Lower lobe of right lung (tissue), 2 donors: ENCODE measurements around the gene NAPSA. TPM values are rescaled to one million over a fixed set of nuclear protein-coding genes. Genes with fewer than 3 reads are reported as not detected.
"Not testable (repeated sequence)": the region's sequence is repeated elsewhere in the genome, so short reads cannot be mapped to it uniquely, and the experiment has no call there.

ENCODE experiments used
- ATAC-seq, 2 donors: fragments of 200-7000 bp; cut with Tn5 transposase; one replicate each; pipeline ENCODE4 v1.9.1; 2020 to 2022; ENCODE audit warnings: mild to moderate bottlenecking in 2 of 2, moderate library complexity in 2 of 2
- DNase-seq: peaks from one replicate; pipeline ENCODE4 v3.0.0-alpha.2; 2020
- H3K27ac ChIP-seq: fragments of 200-600 bp; one replicate; pipeline ENCODE4 v1.8.0; 2022
- H3K27me3 ChIP-seq: fragments of 200-600 bp; one replicate; pipeline ENCODE4 v1.8.0; 2022; ENCODE audit warnings: low read depth
- H3K36me3 ChIP-seq: fragments of 200-600 bp; one replicate; pipeline ENCODE4 v1.8.0; 2022; ENCODE audit warnings: mild to moderate bottlenecking
- H3K4me1 ChIP-seq: fragments of 200-600 bp; one replicate; pipeline ENCODE4 v1.8.0; 2022
- H3K4me3 ChIP-seq: fragments of 200-600 bp; one replicate; pipeline ENCODE4 v1.8.0; 2022; ENCODE audit warnings: mild to moderate bottlenecking
- H3K9me3 ChIP-seq: fragments of 200-600 bp; one replicate; pipeline ENCODE4 v1.8.0; 2022
- CTCF ChIP-seq: fragments of 200-600 bp; IDR thresholded peaks from one replicate; pipeline ENCODE4 v1.8.0; 2022; ENCODE audit warnings: antibody characterized with exemption, mild to moderate bottlenecking
- intact Hi-C: fragments of 100-400 bp; cut with DNase I; formaldehyde crosslinking; loops from one replicate; pipeline ENCODE4 v1.11.0; 2022
- total RNA-seq: library from RNA; stranded (reverse); fragmentation: NEBNext Ultra II Directional; extraction: Animal tissue kit (Norgen Biotek cat#: 25700); gene quantifications from one replicate; pipeline ENCODE4 v1.2.1, GENCODE V29; 2021
- donor health status: DM: no; HTN: yes; CAD: no; lungs with severe emphysema.

Gene NAPSA
- total RNA-seq, 1 donor from 2014 or later = 1,633 TPM

- ATAC-seq = no peak
- intact Hi-C loops = no loop called here
- no peaks in the 10 kb centered on the region for H3K27me3 ChIP-seq
Measured at GRCh38 chr19:50359328-50359818, 6.1 kb downstream of the NAPSA start.

GRCh38 chr19:50358483-50359327, 6.7 kb downstream of the NAPSA start:
- H3K9me3 ChIP-seq = no peaks in the 10 kb centered on the region
- H3K27me3 ChIP-seq = no peaks in the 10 kb centered on the region
- TF ChIP-seq CTCF = no peak
- ATAC-seq (peak; percentile 20 to 27), DNase-seq (peak; percentile 73)
- peak overlapping the region; percentile 55 for H3K4me3 ChIP-seq
- peaks cover 4% of the 10 kb centered on the region for H3K36me3 ChIP-seq
- H3K27ac ChIP-seq = peak overlapping the region; percentile 88
- H3K4me1 ChIP-seq = peaks cover 27% of the 10 kb centered on the region
- intact Hi-C loops = no loop called here

More at GRCh38 chr19:50359328-50359818, 6.1 kb downstream of the NAPSA start:
- TF ChIP-seq CTCF = no peak
- no peak overlapping the region for H3K4me3 ChIP-seq
- H3K36me3 ChIP-seq = peaks cover 4% of the 10 kb centered on the region
- H3K27ac ChIP-seq = no peak overlapping the region
- H3K4me1 ChIP-seq = peaks cover 27% of the 10 kb centered on the region
- no peaks in the 10 kb centered on the region for H3K9me3 ChIP-seq
- DNase-seq = no peak

- ATAC-seq (peak; percentile 70 to 80), DNase-seq (peak; percentile 84)
- intact Hi-C loops = no loop called here
- Histone ChIP-seq H3K36me3 (peaks cover 4% of the 10 kb centered on the region), H3K27me3 (no peaks in the 10 kb centered on the region), H3K27ac (peak overlapping the region; percentile 88), H3K4me3 (peak overlapping the region; percentile 55), H3K4me1 (peaks cover 27% of the 10 kb centered on the region), H3K9me3 (no peaks in the 10 kb centered on the region)
- TF ChIP-seq CTCF = peak; percentile 84
Measured at GRCh38 chr19:50357178-50358100, 8.0 kb downstream of the NAPSA start.

GRCh38 chr19:50356691-50357177, 8.7 kb downstream of the NAPSA start:
- Histone ChIP-seq H3K36me3 (peaks cover 4% of the 10 kb centered on the region), H3K27me3 (no peaks in the 10 kb centered on the region), H3K9me3 (no peaks in the 10 kb centered on the region), H3K4me3 (peak overlapping the region; percentile 55), H3K27ac (peak overlapping the region; percentile 88), H3K4me1 (peaks cover 27% of the 10 kb centered on the region)
- ATAC-seq (no peak), DNase-seq (peak; percentile 44)
- TF ChIP-seq CTCF = no peak
- intact Hi-C loops = no loop called here

GRCh38 chr19:50353487-50353880, 12.0 kb downstream of the NAPSA start:
- H3K4me1 ChIP-seq = peaks cover 14% of the 10 kb centered on the region
- intact Hi-C loops = not testable (repeated sequence)

More at GRCh38 chr19:50353487-50353880, 12.0 kb downstream of the NAPSA start:
- not testable (repeated sequence) for H3K9me3 ChIP-seq, H3K36me3 ChIP-seq, H3K4me3 ChIP-seq, H3K27ac ChIP-seq, H3K27me3 ChIP-seq, ATAC-seq
- DNase-seq = peak; percentile 28
